ENCODE data around the gene SLC25A34. TPM values are rescaled to one million over a fixed set of nuclear protein-coding genes. Genes with fewer than 3 reads are reported as not detected.

Gene SLC25A34
- total RNA-seq, 2 experiments from 2014 or later, result 1.4 to 2.2 TPM

GRCh38 chr1:15720861-15721260, 15.2 kb upstream of the SLC25A34 start:
- no peaks in the 10 kb centered on the region for H3K79me2 ChIP-seq (ENCODE audit: insufficient read depth, low read depth, low read length)
- H3K9me2 ChIP-seq (ENCODE audit: insufficient read depth, low read length), result no peaks in the 10 kb centered on the region
- no peaks in the 10 kb centered on the region for H3K4me1 ChIP-seq (ENCODE audit: insufficient read depth, low read length, poor library complexity, severe bottlenecking)
- H3K9me3 ChIP-seq (ENCODE audit: low read length), result no peaks in the 10 kb centered on the region
- H4K20me1 ChIP-seq (ENCODE audit: insufficient read depth, low read length), result no peaks in the 10 kb centered on the region
- CTCF ChIA-PET (ENCODE audit: unreplicated experiment), result no interaction called here
- no peak overlapping the region for H2AFZ ChIP-seq (ENCODE audit: low read length)
- peaks cover 37% of the 10 kb centered on the region for H3K36me3 ChIP-seq (ENCODE audit: insufficient read depth, low read length)
- no peak overlapping the region for H3K4me3 ChIP-seq (ENCODE audit: low read depth, low read length, poor library complexity, severe bottlenecking)
- H3K4me2 ChIP-seq (ENCODE audit: low read length), result no peak overlapping the region
- POLR2A ChIA-PET, result no interaction called here
- no peak for DNase-seq (ENCODE audit: low spot score)
- no TSS peak for BruUV-seq (replicated peaks)
- intact Hi-C loops (cut with micrococcal nuclease; ENCODE audit: unreplicated experiment), result no loop called here
- no peak overlapping the region for H3K27ac ChIP-seq (ENCODE audit: low read depth, low read length, poor library complexity, severe bottlenecking)
- TF ChIP-seq EZH2phosphoT487 (IDR thresholded peaks at IDR 0.05; ENCODE audit: borderline replicate concordance, low read depth, low read length) (no peak), CTCF (conservative IDR thresholded peaks at IDR 0.05; ENCODE audit: low read length) (no peak)

- TF ChIP-seq CTCF (conservative IDR thresholded peaks at IDR 0.05; ENCODE audit: low read length) (no peak), EZH2phosphoT487 (IDR thresholded peaks at IDR 0.05; ENCODE audit: borderline replicate concordance, low read depth, low read length) (no peak)
- BruUV-seq (replicated peaks), result no TSS peak
- Histone ChIP-seq H3K4me3 (ENCODE audit: low read depth, low read length, poor library complexity, severe bottlenecking) (no peak overlapping the region), H3K9me2 (ENCODE audit: insufficient read depth, low read length) (no peaks in the 10 kb centered on the region), H2AFZ (ENCODE audit: low read length) (no peak overlapping the region), H3K36me3 (ENCODE audit: insufficient read depth, low read length) (peaks cover 27% of the 10 kb centered on the region), H3K4me2 (ENCODE audit: low read length) (no peak overlapping the region), H3K4me1 (ENCODE audit: insufficient read depth, low read length, poor library complexity, severe bottlenecking) (no peaks in the 10 kb centered on the region), H3K27ac (ENCODE audit: low read depth, low read length, poor library complexity, severe bottlenecking) (no peak overlapping the region), H3K9me3 (ENCODE audit: low read length) (no peaks in the 10 kb centered on the region), H3K79me2 (ENCODE audit: insufficient read depth, low read depth, low read length) (no peaks in the 10 kb centered on the region), H4K20me1 (ENCODE audit: insufficient read depth, low read length) (no peaks in the 10 kb centered on the region)
- intact Hi-C loops (cut with micrococcal nuclease; ENCODE audit: unreplicated experiment), result no loop called here
- POLR2A ChIA-PET, result no interaction called here
- DNase-seq (ENCODE audit: low spot score), result no peak
- CTCF ChIA-PET (ENCODE audit: unreplicated experiment), result no interaction called here
Measured at GRCh38 chr1:15722411-15722810, 13.6 kb upstream of the SLC25A34 start.

GRCh38 chr1:15722836-15723532, 13.1 kb upstream of the SLC25A34 start:
- no peak for DNase-seq (ENCODE audit: low spot score)
- no peak overlapping the region for H2AFZ ChIP-seq (ENCODE audit: low read length)
- no peaks in the 10 kb centered on the region for H3K9me2 ChIP-seq (ENCODE audit: insufficient read depth, low read length)
- H3K36me3 ChIP-seq (ENCODE audit: insufficient read depth, low read length), result peaks cover 32% of the 10 kb centered on the region
- no peaks in the 10 kb centered on the region for H3K9me3 ChIP-seq (ENCODE audit: low read length)
- no peaks in the 10 kb centered on the region for H3K79me2 ChIP-seq (ENCODE audit: insufficient read depth, low read depth, low read length)
- H3K4me3 ChIP-seq (ENCODE audit: low read depth, low read length, poor library complexity, severe bottlenecking), result no peak overlapping the region
- no peaks in the 10 kb centered on the region for H3K4me1 ChIP-seq (ENCODE audit: insufficient read depth, low read length, poor library complexity, severe bottlenecking)
- no peak overlapping the region for H3K4me2 ChIP-seq (ENCODE audit: low read length)
- intact Hi-C loops (cut with micrococcal nuclease; ENCODE audit: unreplicated experiment), result no loop called here
- no peak overlapping the region for H3K27ac ChIP-seq (ENCODE audit: low read depth, low read length, poor library complexity, severe bottlenecking)
- CTCF ChIA-PET (ENCODE audit: unreplicated experiment), result no interaction called here
- TF ChIP-seq CTCF (conservative IDR thresholded peaks at IDR 0.05; ENCODE audit: low read length) (no peak), EZH2phosphoT487 (IDR thresholded peaks at IDR 0.05; ENCODE audit: borderline replicate concordance, low read depth, low read length) (no peak)
- BruUV-seq (replicated peaks), result no TSS peak
- no peaks in the 10 kb centered on the region for H4K20me1 ChIP-seq (ENCODE audit: insufficient read depth, low read length)
- POLR2A ChIA-PET, result interaction anchor here (0.6 kb wide), 2 partner anchors 176 to 187 kb away, joined by 4 read pairs; no protein-coding TSS in a partner anchor
